Measurements from ENCODE around the gene GPATCH8. TPM values are rescaled to one million over a fixed set of nuclear protein-coding genes. Genes with fewer than 3 reads are reported as not detected.

Gene GPATCH8
- total and polyA plus RNA-seq, 9 donors = 24.0 to 35.8 (median 26.6) TPM

DNA sequence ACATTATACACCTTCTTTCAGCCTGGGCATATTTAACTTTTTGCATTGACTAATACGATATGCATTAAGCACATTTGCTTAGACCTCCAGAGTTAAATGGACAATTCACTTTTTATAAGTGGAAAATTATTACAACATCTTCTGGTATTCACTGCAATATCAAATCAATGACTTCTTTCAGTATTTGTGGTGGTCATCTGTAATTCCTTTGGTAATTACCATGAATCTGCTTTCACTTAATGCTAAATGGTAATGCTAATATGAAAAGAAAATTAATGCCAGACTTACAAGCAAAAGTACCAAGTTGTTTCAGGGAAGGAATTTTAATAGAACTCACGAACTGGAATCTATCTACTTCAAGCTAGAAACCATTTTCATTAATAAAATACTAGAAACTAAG, 6.4 kb downstream of the GPATCH8 start:
- H3K4me1 ChIP-seq (ENCODE audit: control insufficient read depth, insufficient read depth, low read length) = no peaks in the 10 kb centered on the region
- no peak for DNase-seq
- H3K27me3 ChIP-seq (ENCODE audit: control insufficient read depth, insufficient read depth, low read length) = no peaks in the 10 kb centered on the region
- no peak overlapping the region for H3K27ac ChIP-seq (ENCODE audit: low read length)
- no peaks in the 10 kb centered on the region for H3K36me3 ChIP-seq (ENCODE audit: control insufficient read depth, insufficient read depth, low read length)
- WGBS (ENCODE audit: insufficient coverage) = no CpG with 5 or more reads among the region's 2 CpGs
- no peaks in the 10 kb centered on the region for H3K9me3 ChIP-seq (replicated peaks; ENCODE audit: control insufficient read depth, low read depth, low read length)
- H3K4me3 ChIP-seq (ENCODE audit: low read length) = no peak overlapping the region

DNA sequence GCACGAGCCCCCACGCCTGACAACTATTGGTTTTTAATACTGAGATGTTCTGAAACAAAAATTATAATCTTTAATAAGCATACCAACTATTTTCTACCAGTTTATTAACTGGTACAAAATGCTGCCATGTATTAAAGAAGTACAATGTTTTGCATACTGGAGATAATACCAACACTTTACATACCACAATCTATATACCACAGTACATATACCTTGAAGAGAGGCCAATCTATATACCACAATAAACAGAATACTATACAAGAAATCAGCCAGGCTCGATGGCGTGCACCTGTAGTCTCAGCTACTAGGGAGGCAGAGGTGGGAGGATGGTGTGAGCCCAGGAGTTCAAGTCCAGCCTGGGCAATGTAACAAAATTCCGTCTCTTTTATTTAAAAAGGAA, 9.9 kb downstream of the GPATCH8 start:
- DNase-seq = no peak
- 90% methylated on average over 2 of the region's 5 CpGs for WGBS (ENCODE audit: insufficient coverage)
- no peak overlapping the region for H3K27ac ChIP-seq (ENCODE audit: low read length)
- H3K36me3 ChIP-seq (ENCODE audit: control insufficient read depth, insufficient read depth, low read length) = peaks cover 2% of the 10 kb centered on the region
- H3K27me3 ChIP-seq (ENCODE audit: control insufficient read depth, insufficient read depth, low read length) = no peaks in the 10 kb centered on the region
- no peaks in the 10 kb centered on the region for H3K9me3 ChIP-seq (replicated peaks; ENCODE audit: control insufficient read depth, low read depth, low read length)
- no peak overlapping the region for H3K4me3 ChIP-seq (ENCODE audit: low read length)
- no peaks in the 10 kb centered on the region for H3K4me1 ChIP-seq (ENCODE audit: control insufficient read depth, insufficient read depth, low read length)

- H3K27me3 ChIP-seq (ENCODE audit: control insufficient read depth, insufficient read depth, low read length) = no peaks in the 10 kb centered on the region
- peaks cover 2% of the 10 kb centered on the region for H3K36me3 ChIP-seq (ENCODE audit: control insufficient read depth, insufficient read depth, low read length)
- no peak overlapping the region for H3K27ac ChIP-seq (ENCODE audit: low read length)
- no peaks in the 10 kb centered on the region for H3K9me3 ChIP-seq (replicated peaks; ENCODE audit: control insufficient read depth, low read depth, low read length)
- DNase-seq = no peak
- WGBS (ENCODE audit: insufficient coverage) = no CpG with 5 or more reads among the region's 2 CpGs
- no peak overlapping the region for H3K4me3 ChIP-seq (ENCODE audit: low read length)
- H3K4me1 ChIP-seq (ENCODE audit: control insufficient read depth, insufficient read depth, low read length) = no peaks in the 10 kb centered on the region
Observed at GRCh38 chr17:44492706-44493272, 10.4 kb downstream of the GPATCH8 start.

DNA sequence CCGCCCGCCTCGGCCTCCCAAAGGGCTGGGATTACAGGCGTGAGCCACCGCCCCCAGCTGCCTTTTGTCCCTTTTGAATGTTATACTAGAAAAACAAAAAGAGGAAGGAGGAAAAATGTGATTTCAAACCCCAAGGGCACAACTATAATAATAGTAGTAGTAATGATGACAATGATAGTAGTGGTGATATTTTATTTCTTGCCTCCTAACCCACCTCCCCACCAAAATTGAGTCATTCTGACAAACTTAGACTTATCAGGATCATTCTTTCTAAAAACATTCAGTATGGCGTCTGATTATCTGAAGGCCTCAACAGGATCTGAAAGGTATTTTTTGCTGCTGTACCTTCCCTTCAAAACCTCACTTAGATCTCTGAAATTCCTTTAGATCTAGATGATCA, 13.6 kb downstream of the GPATCH8 start:
- H3K4me1 ChIP-seq (ENCODE audit: control insufficient read depth, insufficient read depth, low read length) = no peaks in the 10 kb centered on the region
- 100% methylated on average over 1 of the region's 6 CpGs for WGBS (ENCODE audit: insufficient coverage)
- no peak overlapping the region for H3K4me3 ChIP-seq (ENCODE audit: low read length)
- H3K27me3 ChIP-seq (ENCODE audit: control insufficient read depth, insufficient read depth, low read length) = no peaks in the 10 kb centered on the region
- H3K36me3 ChIP-seq (ENCODE audit: control insufficient read depth, insufficient read depth, low read length) = peaks cover 2% of the 10 kb centered on the region
- no peak for DNase-seq
- H3K27ac ChIP-seq (ENCODE audit: low read length) = no peak overlapping the region
- no peaks in the 10 kb centered on the region for H3K9me3 ChIP-seq (replicated peaks; ENCODE audit: control insufficient read depth, low read depth, low read length)

DNA sequence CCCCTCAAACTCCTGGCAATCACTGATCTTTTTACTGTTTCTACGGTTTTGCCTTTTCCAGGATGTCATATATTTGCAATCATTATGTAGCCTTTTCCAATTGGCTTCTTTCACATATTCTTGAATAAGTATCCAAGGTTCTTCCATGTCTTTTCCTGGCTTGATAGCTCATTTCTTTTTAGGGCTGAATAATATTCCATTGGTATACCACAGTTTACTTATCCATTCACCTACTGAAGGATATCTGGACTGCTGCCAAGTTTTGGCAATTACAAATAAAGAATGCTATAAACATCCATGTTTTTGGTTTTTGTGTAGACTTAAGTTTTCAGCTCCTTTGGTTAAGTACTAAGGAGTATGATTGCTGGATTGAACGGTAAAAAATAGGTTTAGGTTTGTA, 16.0 kb downstream of the GPATCH8 start:
- Histone ChIP-seq H3K36me3 (ENCODE audit: control insufficient read depth, insufficient read depth, low read length) (peaks cover 2% of the 10 kb centered on the region), H3K27me3 (ENCODE audit: control insufficient read depth, insufficient read depth, low read length) (no peaks in the 10 kb centered on the region), H3K9me3 (replicated peaks; ENCODE audit: control insufficient read depth, low read depth, low read length) (no peaks in the 10 kb centered on the region), H3K4me3 (ENCODE audit: low read length) (no peak overlapping the region), H3K27ac (ENCODE audit: low read length) (no peak overlapping the region), H3K4me1 (ENCODE audit: control insufficient read depth, insufficient read depth, low read length) (no peaks in the 10 kb centered on the region)
- WGBS (ENCODE audit: insufficient coverage) = no CpG with 5 or more reads among the region's 2 CpGs
- DNase-seq = no peak

- Histone ChIP-seq H3K9me3 (replicated peaks; ENCODE audit: control insufficient read depth, low read depth, low read length) (no peaks in the 10 kb centered on the region), H3K36me3 (ENCODE audit: control insufficient read depth, insufficient read depth, low read length) (peaks cover 6% of the 10 kb centered on the region), H3K27ac (ENCODE audit: low read length) (no peak overlapping the region), H3K27me3 (ENCODE audit: control insufficient read depth, insufficient read depth, low read length) (no peaks in the 10 kb centered on the region), H3K4me1 (ENCODE audit: control insufficient read depth, insufficient read depth, low read length) (no peaks in the 10 kb centered on the region), H3K4me3 (ENCODE audit: low read length) (no peak overlapping the region)
- 100% methylated on average over 4 of the region's 6 CpGs for WGBS (ENCODE audit: insufficient coverage)
- no peak for DNase-seq
Observed at GRCh38 chr17:44473367-44473766, 29.8 kb downstream of the GPATCH8 start.

DNA sequence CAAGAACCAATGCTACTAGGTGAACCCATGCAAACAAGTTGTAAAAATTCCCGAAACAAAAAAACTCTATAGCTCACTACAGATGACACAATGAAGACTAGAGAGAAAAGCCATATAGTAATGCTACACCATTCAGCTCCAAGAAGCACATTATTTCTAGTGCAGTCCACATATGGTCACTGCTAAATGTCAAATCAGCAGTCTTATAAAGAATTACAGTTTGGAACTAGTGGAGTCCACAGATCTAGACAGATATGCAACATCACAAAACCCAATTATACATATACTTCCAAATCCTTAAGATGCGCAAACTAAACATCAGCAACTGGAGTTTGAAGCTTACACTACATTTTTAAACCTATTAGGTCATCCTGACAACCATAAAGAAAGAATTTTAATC, 33.5 kb downstream of the GPATCH8 start:
- Histone ChIP-seq H3K27ac (ENCODE audit: low read length) (no peak overlapping the region), H3K36me3 (ENCODE audit: control insufficient read depth, insufficient read depth, low read length) (peaks cover 9% of the 10 kb centered on the region), H3K4me3 (ENCODE audit: low read length) (no peak overlapping the region), H3K27me3 (ENCODE audit: control insufficient read depth, insufficient read depth, low read length) (no peaks in the 10 kb centered on the region), H3K4me1 (ENCODE audit: control insufficient read depth, insufficient read depth, low read length) (no peaks in the 10 kb centered on the region), H3K9me3 (replicated peaks; ENCODE audit: control insufficient read depth, low read depth, low read length) (no peaks in the 10 kb centered on the region)
- no peak for DNase-seq
- WGBS (ENCODE audit: insufficient coverage) = 100% methylated on average over 1 of the region's 2 CpGs

GRCh38 chr17:44467108-44467507, 36.1 kb downstream of the GPATCH8 start:
- no peaks in the 10 kb centered on the region for H3K27me3 ChIP-seq (ENCODE audit: control insufficient read depth, insufficient read depth, low read length)

DNA sequence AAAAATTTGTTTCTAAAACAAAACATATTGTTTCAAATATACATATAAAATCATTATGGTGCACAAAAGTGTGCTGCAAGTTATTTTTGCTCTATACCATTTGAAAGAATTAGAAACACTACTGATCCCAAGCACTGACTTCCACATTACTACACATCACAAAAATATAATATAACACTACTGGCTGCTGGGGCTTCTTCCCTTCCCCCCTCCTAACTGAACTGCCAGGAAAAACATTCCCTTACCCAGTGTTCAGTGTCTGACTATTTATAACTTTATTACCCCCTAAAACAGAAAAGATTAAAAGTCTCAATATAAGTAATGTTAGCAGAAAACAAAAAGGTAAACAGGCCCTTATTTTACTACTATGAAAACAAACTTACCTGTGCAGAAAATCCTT, 36.9 kb downstream of the GPATCH8 start:
- H3K4me1 ChIP-seq (ENCODE audit: control insufficient read depth, insufficient read depth, low read length) = no peaks in the 10 kb centered on the region
- no peak overlapping the region for H3K4me3 ChIP-seq (ENCODE audit: low read length)
- H3K9me3 ChIP-seq (replicated peaks; ENCODE audit: control insufficient read depth, low read depth, low read length) = no peaks in the 10 kb centered on the region
- H3K27ac ChIP-seq (ENCODE audit: low read length) = no peak overlapping the region
- peaks cover 11% of the 10 kb centered on the region for H3K36me3 ChIP-seq (ENCODE audit: control insufficient read depth, insufficient read depth, low read length)
- DNase-seq = no peak
- H3K27me3 ChIP-seq (ENCODE audit: control insufficient read depth, insufficient read depth, low read length) = no peaks in the 10 kb centered on the region

More at GRCh38 chr17:44467108-44467507, 36.1 kb downstream of the GPATCH8 start:
- WGBS (ENCODE audit: insufficient coverage) = 33% methylated on average over 1 of the region's 3 CpGs
- no peaks in the 10 kb centered on the region for H3K4me1 ChIP-seq (ENCODE audit: control insufficient read depth, insufficient read depth, low read length)
- H3K4me3 ChIP-seq (ENCODE audit: low read length) = no peak overlapping the region
- no peak for DNase-seq
- peaks cover 11% of the 10 kb centered on the region for H3K36me3 ChIP-seq (ENCODE audit: control insufficient read depth, insufficient read depth, low read length)
- H3K9me3 ChIP-seq (replicated peaks; ENCODE audit: control insufficient read depth, low read depth, low read length) = no peaks in the 10 kb centered on the region
- H3K27ac ChIP-seq (ENCODE audit: low read length) = no peak overlapping the region

GRCh38 chr17:44465897-44466296, 37.3 kb downstream of the GPATCH8 start:
- Histone ChIP-seq H3K27me3 (ENCODE audit: control insufficient read depth, insufficient read depth, low read length) (no peaks in the 10 kb centered on the region), H3K4me1 (ENCODE audit: control insufficient read depth, insufficient read depth, low read length) (no peaks in the 10 kb centered on the region), H3K9me3 (replicated peaks; ENCODE audit: control insufficient read depth, low read depth, low read length) (no peaks in the 10 kb centered on the region), H3K36me3 (ENCODE audit: control insufficient read depth, insufficient read depth, low read length) (peaks cover 10% of the 10 kb centered on the region), H3K4me3 (ENCODE audit: low read length) (no peak overlapping the region), H3K27ac (ENCODE audit: low read length) (no peak overlapping the region)
- DNase-seq = no peak
- WGBS (ENCODE audit: insufficient coverage) = no CpG with 5 or more reads among the region's 3 CpGs

DNA sequence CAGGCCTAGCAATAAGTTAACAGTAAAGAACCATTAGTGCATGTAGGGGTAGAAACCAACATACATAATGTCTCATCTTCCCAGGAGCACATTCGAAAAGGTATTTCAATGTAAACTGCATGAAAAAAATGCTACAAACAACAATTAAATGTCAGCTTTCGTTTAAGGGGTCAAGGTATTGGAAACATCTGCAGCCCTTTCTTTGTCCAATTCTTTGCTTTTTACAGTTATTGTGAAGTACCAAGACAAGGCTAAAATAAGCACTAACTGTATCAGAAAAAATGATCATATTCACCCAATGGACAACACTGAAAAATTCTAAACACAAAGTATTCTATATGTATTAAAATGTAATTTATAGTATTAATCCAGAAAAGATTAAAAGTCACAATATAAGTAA, 37.9 kb downstream of the GPATCH8 start:
- no peaks in the 10 kb centered on the region for H3K9me3 ChIP-seq (replicated peaks; ENCODE audit: control insufficient read depth, low read depth, low read length)
- no peaks in the 10 kb centered on the region for H3K4me1 ChIP-seq (ENCODE audit: control insufficient read depth, insufficient read depth, low read length)
- H3K27me3 ChIP-seq (ENCODE audit: control insufficient read depth, insufficient read depth, low read length) = no peaks in the 10 kb centered on the region
- no peak overlapping the region for H3K4me3 ChIP-seq (ENCODE audit: low read length)
- DNase-seq = no peak
- no peak overlapping the region for H3K27ac ChIP-seq (ENCODE audit: low read length)
- H3K36me3 ChIP-seq (ENCODE audit: control insufficient read depth, insufficient read depth, low read length) = peaks cover 10% of the 10 kb centered on the region
- no CpG with 5 or more reads among the region's 2 CpGs for WGBS (ENCODE audit: insufficient coverage)
